SKM-1 (cell line): ENCODE data around the gene NGEF.
"Not testable (repeated sequence)": the region's sequence is repeated elsewhere in the genome, so short reads cannot be mapped to it uniquely, and the experiment has no call there.

Experiments
- DNase-seq: peaks from one replicate; lab custom pipeline; 2025; ENCODE audit not compliant: unreplicated experiment; lab: John Stamatoyannopoulos, UW

The NGEF gene

GRCh38 chr2:233013027-233013461 is at the start of gene NGEF:
NGEF (minus strand) TSS chr2:233013256; CDS start chr2:232974890, 38,366 bp downstream.
- no peak for DNase-seq

GRCh38 chr2:233062451-233062850 is 49.4 kb upstream of the NGEF start:
- DNase-seq, result no peak

- no peak for DNase-seq
These were observed 48.8 kb upstream of the NGEF start for GRCh38 chr2:233061591-233062450.

- no peak for DNase-seq
These were observed 48.0 kb upstream of the NGEF start for GRCh38 chr2:233060980-233061590.

- no peak for DNase-seq
These were observed 47.5 kb upstream of the NGEF start for GRCh38 chr2:233060501-233060979.

- peak; percentile 92 for DNase-seq
These were observed 46.9 kb upstream of the NGEF start, which contains the start of gene INPP5D for GRCh38 chr2:233059797-233060500. INPP5D (plus strand) TSS chr2:233060342; CDS start chr2:233060479, 137 bp downstream.

- DNase-seq, result no peak
These were observed 46.4 kb upstream of the NGEF start for GRCh38 chr2:233059547-233059796.

GRCh38 chr2:233058717-233059546 is 45.9 kb upstream of the NGEF start:
- no peak for DNase-seq

GRCh38 chr2:233056961-233057605 is 44.0 kb upstream of the NGEF start:
- no peak for DNase-seq

- DNase-seq, result no peak
These were observed 42.3 kb upstream of the NGEF start for GRCh38 chr2:233055362-233055761.

GRCh38 chr2:233053928-233054784 is 41.1 kb upstream of the NGEF start:
- peak; percentile 18 for DNase-seq

GRCh38 chr2:233052517-233052916 is 39.5 kb upstream of the NGEF start:
- DNase-seq, result not testable (repeated sequence)

- DNase-seq, result no peak
These were observed 38.4 kb upstream of the NGEF start for GRCh38 chr2:233051241-233052149.

GRCh38 chr2:233049194-233049761 is 36.2 kb upstream of the NGEF start:
- no peak for DNase-seq

GRCh38 chr2:233048569-233049193 is 35.6 kb upstream of the NGEF start:
- DNase-seq, result no peak

GRCh38 chr2:233047667-233048066 is 34.6 kb upstream of the NGEF start:
- DNase-seq, result no peak

- DNase-seq, result no peak
These were observed 34.1 kb upstream of the NGEF start for GRCh38 chr2:233047206-233047605.
